HG03558 (cell line): ENCODE data around the gene PLCL1.

Experiments
- ATAC-seq: cut with Tn5 transposase; IDR thresholded peaks from one replicate; pipeline ENCODE4 v1.9.1; 2021; ENCODE audit warnings: moderate number of reproducible peaks; ENCODE audit not compliant: unreplicated experiment; ENCODE audit errors: extremely low read depth

Gene PLCL1

GRCh38 chr2:198033626-198034025, 229.2 kb downstream of the PLCL1 start:
- no peak for ATAC-seq

- no peak for ATAC-seq
Observed at GRCh38 chr2:198036029-198036879, 231.9 kb downstream of the PLCL1 start.

GRCh38 chr2:198040835-198041234, 236.4 kb downstream of the PLCL1 start:
- ATAC-seq: no peak

DNA sequence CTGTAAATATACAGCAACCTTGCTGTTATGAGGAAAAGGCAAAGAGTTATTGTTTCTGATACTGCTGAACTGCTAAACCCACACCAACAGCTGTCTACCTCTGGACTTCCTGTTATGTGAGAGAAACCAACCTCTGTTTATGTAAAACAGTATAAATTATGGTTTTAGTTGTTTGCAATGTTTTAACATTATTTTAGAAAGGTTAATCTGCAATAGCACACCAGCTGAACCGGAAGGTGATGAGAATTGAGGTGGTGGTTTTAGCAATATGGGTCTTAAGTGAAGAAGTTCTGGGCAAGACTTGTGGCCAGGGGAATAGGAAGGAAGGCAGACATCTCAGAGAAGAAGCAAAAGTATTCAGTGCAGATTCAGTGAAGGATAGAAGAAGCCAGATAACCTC, 237.8 kb downstream of the PLCL1 start:
- ATAC-seq: no peak

DNA sequence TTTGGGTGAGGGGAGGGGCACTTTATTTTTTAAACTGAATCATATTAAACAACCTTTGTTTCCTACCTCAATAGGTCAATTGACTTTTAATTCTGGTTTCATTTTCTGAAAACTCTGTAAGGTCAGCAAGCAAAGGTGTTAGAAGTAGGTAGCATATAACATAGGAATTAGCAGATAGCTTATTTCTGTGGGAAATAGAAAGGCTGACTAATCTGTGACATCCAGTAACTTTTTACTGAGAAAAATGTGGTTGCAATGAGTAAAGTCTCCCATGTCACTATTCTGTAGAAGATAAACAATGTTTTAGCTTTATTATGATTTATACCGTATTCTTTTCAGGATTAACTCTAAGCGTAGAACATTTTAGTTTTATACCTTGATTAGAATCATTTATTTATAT, 240.4 kb downstream of the PLCL1 start:
- ATAC-seq: no peak

DNA sequence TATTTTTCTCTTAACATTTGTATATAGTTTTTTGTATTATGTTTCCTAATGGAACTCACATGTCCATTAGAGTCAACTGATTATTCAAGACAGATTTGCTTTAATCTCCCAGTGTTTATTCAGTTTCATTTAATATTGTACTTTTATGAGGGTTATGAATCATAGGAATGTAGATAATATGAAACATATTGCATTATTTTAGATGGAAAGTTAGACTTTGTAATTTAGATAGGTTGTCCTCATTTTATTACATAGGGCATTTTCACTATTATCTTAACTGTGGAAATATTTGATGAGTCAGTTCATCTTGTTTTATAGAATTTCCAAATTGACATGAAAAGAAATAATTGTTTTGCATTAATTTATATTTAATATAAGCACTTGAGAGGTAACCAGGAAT, 240.8 kb downstream of the PLCL1 start:
- ATAC-seq: no peak

- no peak for ATAC-seq
Observed at GRCh38 chr2:198052741-198053140, 248.3 kb downstream of the PLCL1 start.

DNA sequence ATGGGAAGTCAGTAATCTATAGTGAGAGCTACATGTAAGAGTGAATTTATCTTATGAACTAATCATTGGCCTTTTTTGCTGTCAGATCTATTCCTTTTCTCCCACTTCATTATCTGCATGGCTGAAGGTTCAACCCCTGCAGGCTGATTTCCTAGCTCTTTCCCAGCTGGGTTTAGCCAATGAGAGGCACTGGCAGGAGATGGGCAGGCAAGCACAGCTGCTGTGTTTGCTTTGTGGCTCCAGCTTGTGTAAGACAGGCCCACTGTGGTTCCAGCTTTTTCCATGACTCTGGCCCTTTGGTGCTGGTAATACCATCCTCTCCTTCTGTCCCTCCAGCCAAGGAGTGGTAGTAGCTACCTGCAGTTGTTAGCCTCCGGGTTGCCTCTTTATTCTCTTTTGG, 248.8 kb downstream of the PLCL1 start:
- ATAC-seq: no peak

DNA sequence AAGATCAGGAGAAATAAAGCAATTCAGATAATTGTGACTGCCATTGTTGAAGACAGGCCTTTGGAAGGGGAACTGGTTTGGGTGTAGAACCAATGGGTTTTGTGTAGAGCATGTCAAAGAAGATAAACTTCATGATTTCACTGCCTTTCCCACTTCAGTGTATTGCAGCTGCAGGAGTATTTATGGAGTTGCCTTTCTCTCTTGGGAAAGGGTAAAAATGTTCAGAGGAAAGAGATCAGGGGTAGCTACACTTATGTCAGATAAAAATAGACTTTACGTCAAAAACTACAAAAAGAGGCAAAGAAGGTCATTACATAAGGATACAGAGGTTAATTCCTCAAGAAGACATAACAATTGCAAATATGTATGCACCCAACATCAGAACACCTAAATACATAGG, 249.4 kb downstream of the PLCL1 start:
- ATAC-seq: no peak

GRCh38 chr2:198054299-198054698, 249.9 kb downstream of the PLCL1 start:
- peak; percentile 75 for ATAC-seq

GRCh38 chr2:198055716-198056115, 251.3 kb downstream of the PLCL1 start:
- ATAC-seq: no peak

GRCh38 chr2:198056836-198057235, 252.4 kb downstream of the PLCL1 start:
- no peak for ATAC-seq

GRCh38 chr2:198059800-198060199, 255.4 kb downstream of the PLCL1 start:
- no peak for ATAC-seq

DNA sequence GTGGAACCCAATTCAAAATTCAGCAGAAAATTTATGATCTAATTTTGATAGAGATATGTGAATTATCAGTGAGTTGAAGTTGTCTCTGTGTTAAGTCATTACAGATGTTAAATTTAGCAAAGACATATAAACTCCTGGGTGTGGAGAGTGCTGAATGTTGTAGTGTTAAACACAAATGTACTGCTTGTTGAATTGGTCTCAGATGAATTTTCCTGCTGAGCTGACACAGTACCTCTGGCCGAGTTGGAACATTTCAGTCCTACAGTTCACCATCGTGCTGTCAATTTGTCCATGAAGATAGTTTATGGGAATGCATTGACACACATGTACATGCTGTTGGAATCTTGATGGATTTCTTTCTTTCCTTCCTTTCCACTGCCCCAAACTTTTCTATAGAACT, 255.9 kb downstream of the PLCL1 start:
- ATAC-seq: no peak

GRCh38 chr2:198062826-198063225, 258.4 kb downstream of the PLCL1 start:
- no peak for ATAC-seq

DNA sequence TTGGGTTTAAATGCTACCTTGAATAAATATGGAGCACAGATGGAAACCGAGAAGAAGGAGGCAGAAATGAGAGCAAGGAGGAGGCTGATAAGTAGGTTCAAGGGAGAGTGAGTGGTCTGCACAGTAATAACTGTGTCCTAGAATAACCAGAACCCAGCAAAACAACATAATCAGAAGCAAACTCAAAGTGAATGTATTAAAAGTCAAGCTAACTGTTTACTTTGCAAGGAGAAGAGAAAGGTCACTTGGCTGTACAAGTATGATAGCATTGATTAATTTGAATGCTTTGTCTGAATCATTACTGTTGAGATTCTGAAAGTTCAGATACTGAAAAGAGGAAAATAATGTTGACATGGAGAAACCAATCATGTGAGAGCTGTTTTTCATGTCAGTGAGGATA, 258.8 kb downstream of the PLCL1 start:
- ATAC-seq: no peak

- no peak for ATAC-seq
Observed at GRCh38 chr2:198065322-198065721, 260.9 kb downstream of the PLCL1 start.

- no peak for ATAC-seq
Observed at GRCh38 chr2:198066597-198066996, 262.2 kb downstream of the PLCL1 start.

DNA sequence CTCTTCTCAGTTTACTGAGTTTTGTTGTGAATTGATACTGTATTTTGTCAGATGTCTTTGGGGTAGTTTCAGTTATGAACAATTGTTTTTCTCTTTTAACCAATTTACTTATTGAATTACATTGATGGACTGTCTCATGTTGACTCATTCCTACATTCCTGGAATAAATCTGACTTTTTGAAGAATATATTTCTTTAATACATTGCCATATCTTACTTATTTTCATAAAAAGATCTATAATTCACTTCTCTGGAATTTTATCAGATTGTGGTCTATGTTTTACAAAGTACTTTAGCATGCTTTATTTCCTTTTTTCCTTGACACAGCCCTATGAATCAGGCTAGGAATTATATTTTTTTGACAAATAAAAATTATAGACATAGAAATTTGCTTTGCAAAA, 268.3 kb downstream of the PLCL1 start:
- ATAC-seq: no peak

DNA sequence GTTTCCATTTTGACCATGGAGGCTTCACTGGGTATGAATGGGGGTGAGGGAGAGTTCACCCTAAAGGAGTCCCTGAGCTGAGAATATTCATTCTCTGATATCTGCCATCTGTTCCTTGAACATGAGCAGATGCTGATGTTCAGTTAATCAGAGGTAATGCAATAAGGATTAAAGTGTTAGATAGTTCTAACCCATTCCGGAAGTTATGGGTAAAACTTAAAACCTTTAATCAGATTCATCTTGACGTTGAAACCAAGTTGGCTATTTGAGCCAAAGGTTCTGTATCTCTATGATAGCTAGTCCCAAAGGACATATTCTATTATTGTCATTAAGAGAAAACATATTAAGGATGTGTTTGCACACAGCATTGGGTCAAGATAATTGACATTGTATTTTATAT, 268.9 kb downstream of the PLCL1 start:
- ATAC-seq: no peak

- ATAC-seq: no peak
Observed at GRCh38 chr2:198077477-198077876, 273.1 kb downstream of the PLCL1 start.
